Natural killer cell (primary cell): ENCODE data around the gene LELP1. TPM values are rescaled to one million over a fixed set of nuclear protein-coding genes. Genes with fewer than 3 reads are reported as not detected.
"Not testable (repeated sequence)": the region's sequence is repeated elsewhere in the genome, so short reads cannot be mapped to it uniquely, and the experiment has no call there.

Experiments used
- ATAC-seq, 3 donors: fragments of 150-1000 bp in 2 of 3; fragments of 200-7000 bp in 1 of 3; cut with Tn5 transposase; 1 replicate in 1 of 3; 2 replicates in 2 of 3; pipeline ENCODE4 v1.10.0; 2021; ENCODE audit warnings: mild to moderate bottlenecking in 2 of 3, moderate library complexity in 2 of 3
- DNase-seq, 2 donors: peaks; one replicate each; pipeline versions ENCODE4 v3.0.0 to v3.0.0-alpha.2; 2013 to 2021; ENCODE audit warnings: mixed read lengths in 1 of 2
- H3K27ac ChIP-seq: one replicate; pipeline ENCODE4 v1.5.1; 2013; ENCODE audit warnings: mild to moderate bottlenecking, low read length
- H3K27me3 ChIP-seq: one replicate; pipeline ENCODE4 v1.6.1; 2013; ENCODE audit warnings: low read length; ENCODE audit not compliant: control insufficient read depth, insufficient read depth
- H3K36me3 ChIP-seq: one replicate; pipeline ENCODE4 v1.6.1; 2013; ENCODE audit warnings: low read length; ENCODE audit not compliant: control insufficient read depth, insufficient read depth
- H3K4me1 ChIP-seq: one replicate; pipeline ENCODE4 v1.6.1; 2013; ENCODE audit warnings: low read length; ENCODE audit not compliant: control insufficient read depth, insufficient read depth
- H3K4me3 ChIP-seq: one replicate; pipeline ENCODE4 v1.5.1; 2013; ENCODE audit warnings: low read length
- H3K9me3 ChIP-seq: one replicate; pipeline ENCODE4 v1.6.1; 2013; ENCODE audit warnings: low read length; ENCODE audit not compliant: control insufficient read depth, insufficient read depth
- H3K27ac Mint-ChIP-seq, 2 donors: one replicate each; pipeline ENCODE4 v1.8.0; 2022; ENCODE audit warnings: mild to moderate bottlenecking in 2 of 2, mixed read lengths in 2 of 2, moderate library complexity in 1 of 2
- H3K27me3 Mint-ChIP-seq, 2 donors: one replicate each; pipeline ENCODE4 v1.8.0; 2022; ENCODE audit warnings: low read depth in 2 of 2, mixed read lengths in 2 of 2
- H3K36me3 Mint-ChIP-seq: one replicate; pipeline ENCODE4 v1.8.0; 2022; ENCODE audit warnings: mixed read lengths
- H3K4me1 Mint-ChIP-seq, 2 donors: one replicate each; pipeline ENCODE4 v1.8.0; 2022; ENCODE audit warnings: mixed read lengths in 2 of 2
- H3K4me3 Mint-ChIP-seq: one replicate; pipeline ENCODE4 v1.8.0; 2022; ENCODE audit warnings: mild to moderate bottlenecking, moderate library complexity, mixed read lengths
- H3K9me3 Mint-ChIP-seq, 2 donors: one replicate each; pipeline ENCODE4 v1.8.0; 2022; ENCODE audit warnings: mixed read lengths in 2 of 2
- CTCF ChIP-seq: fragments of 200-600 bp; IDR thresholded peaks from one replicate; pipeline ENCODE4 v1.8.0; 2022; ENCODE audit warnings: antibody characterized with exemption
- WGBS: methylation state at CpG from one replicate; pipeline ENCODE4 v1.1.7; 2013; ENCODE audit warnings: missing lambda C conversion rate; ENCODE audit not compliant: insufficient coverage; 5-methylcytosine and 5-hydroxymethylcytosine counted together
- intact Hi-C: fragments of 100-400 bp; cut with micrococcal nuclease; formaldehyde crosslinking; loops from one replicate; pipeline ENCODE4 v1.14.2; 2022
- total RNA-seq, 4 donors: library from RNA; stranded (reverse); fragments of 120-200 nt in 1 of 4; gene quantifications; one replicate each; pipeline versions ENCODE4 v1.2.3 to v1.2.4, GENCODE V29; 2013 to 2022

LELP1 gene
- total RNA-seq, 3 donors from 2014 or later (not counting 1 experiment from before 2014, with no cell fraction given) = not detected

- ATAC-seq (no peak), DNase-seq (no peak)
- no peaks in the 10 kb centered on the region for H3K4me1 Mint-ChIP-seq
- Histone ChIP-seq H3K36me3 (no peaks in the 10 kb centered on the region), H3K27ac (no peak overlapping the region), H3K9me3 (no peaks in the 10 kb centered on the region), H3K4me3 (no peak overlapping the region), H3K4me1 (no peaks in the 10 kb centered on the region), H3K27me3 (no peaks in the 10 kb centered on the region)
- H3K4me3 Mint-ChIP-seq = no peak overlapping the region
- peaks cover 3 to 26% of the 10 kb centered on the region in 2 donors for H3K27me3 Mint-ChIP-seq
- intact Hi-C loops = no loop called here
- H3K9me3 Mint-ChIP-seq = no peaks in the 10 kb centered on the region
- no peak for TF ChIP-seq CTCF
- no peaks in the 10 kb centered on the region for H3K36me3 Mint-ChIP-seq
- no peak overlapping the region for H3K27ac Mint-ChIP-seq
Observed at GRCh38 chr1:153178922-153179321, 24.3 kb upstream of the LELP1 start.

GRCh38 chr1:153180556-153180955 lies 22.7 kb upstream of the LELP1 start:
- H3K27ac Mint-ChIP-seq = no peak overlapping the region
- H3K4me1 Mint-ChIP-seq = no peaks in the 10 kb centered on the region
- ATAC-seq = no peak

GRCh38 chr1:153188301-153188700 lies 14.9 kb upstream of the LELP1 start:
- H3K27ac Mint-ChIP-seq, ATAC-seq, H3K9me3 Mint-ChIP-seq, H3K4me1 Mint-ChIP-seq, intact Hi-C loops, H3K4me3 ChIP-seq, H3K27me3 ChIP-seq, H3K4me1 ChIP-seq, H3K27ac ChIP-seq, H3K36me3 ChIP-seq, H3K9me3 ChIP-seq, DNase-seq, H3K4me3 Mint-ChIP-seq: not testable (repeated sequence)
- peaks cover 13% of the 10 kb centered on the region for H3K36me3 Mint-ChIP-seq
- 67% methylated on average over 4 of the region's 4 CpGs for WGBS
- peaks cover 20 to 58% of the 10 kb centered on the region in 2 donors for H3K27me3 Mint-ChIP-seq

More at GRCh38 chr1:153180556-153180955, 22.7 kb upstream of the LELP1 start:
- Mint-ChIP-seq H3K4me3 (no peak overlapping the region), H3K9me3 (no peaks in the 10 kb centered on the region), H3K36me3 (peaks cover 4% of the 10 kb centered on the region), H3K27me3 (peaks cover 4 to 33% of the 10 kb centered on the region in 2 donors)
- H3K36me3 ChIP-seq = no peaks in the 10 kb centered on the region
- WGBS = no CpG with 5 or more reads among the region's 4 CpGs
- TF ChIP-seq CTCF = no peak
- DNase-seq = no peak
- H3K9me3 ChIP-seq = no peaks in the 10 kb centered on the region
- H3K27me3 ChIP-seq = no peaks in the 10 kb centered on the region
- intact Hi-C loops = no loop called here
- H3K27ac ChIP-seq = no peak overlapping the region
- H3K4me3 ChIP-seq = no peak overlapping the region
- no peaks in the 10 kb centered on the region for H3K4me1 ChIP-seq

GRCh38 chr1:153190373-153190772 lies 12.9 kb upstream of the LELP1 start:
- WGBS = 13% methylated on average over 3 of the region's 3 CpGs
- Histone ChIP-seq H3K36me3 (no peaks in the 10 kb centered on the region), H3K4me3 (no peak overlapping the region), H3K27me3 (peaks cover 4% of the 10 kb centered on the region), H3K4me1 (no peaks in the 10 kb centered on the region), H3K9me3 (no peaks in the 10 kb centered on the region), H3K27ac (no peak overlapping the region)
- Mint-ChIP-seq H3K4me1 (no peaks in the 10 kb centered on the region), H3K4me3 (no peak overlapping the region), H3K9me3 (peaks cover 0 to 3% of the 10 kb centered on the region in 2 donors), H3K36me3 (peaks cover 10% of the 10 kb centered on the region), H3K27me3 (peaks cover 32 to 74% of the 10 kb centered on the region in 2 donors), H3K27ac (no peak overlapping the region)
- TF ChIP-seq CTCF = no peak
- DNase-seq (no peak), ATAC-seq (no peak)
- intact Hi-C loops = no loop called here
